ENCODE data around the gene RAI1.
"Not testable (repeated sequence)": the region's sequence is repeated elsewhere in the genome, so short reads cannot be mapped to it uniquely, and the experiment has no call there.

The RAI1 gene

GRCh38 chr17:17666111-17666714, 15.0 kb upstream of the RAI1 start:
- no peak for DNase-seq

GRCh38 chr17:17667231-17667630, 14.0 kb upstream of the RAI1 start:
- DNase-seq, result no peak

DNA sequence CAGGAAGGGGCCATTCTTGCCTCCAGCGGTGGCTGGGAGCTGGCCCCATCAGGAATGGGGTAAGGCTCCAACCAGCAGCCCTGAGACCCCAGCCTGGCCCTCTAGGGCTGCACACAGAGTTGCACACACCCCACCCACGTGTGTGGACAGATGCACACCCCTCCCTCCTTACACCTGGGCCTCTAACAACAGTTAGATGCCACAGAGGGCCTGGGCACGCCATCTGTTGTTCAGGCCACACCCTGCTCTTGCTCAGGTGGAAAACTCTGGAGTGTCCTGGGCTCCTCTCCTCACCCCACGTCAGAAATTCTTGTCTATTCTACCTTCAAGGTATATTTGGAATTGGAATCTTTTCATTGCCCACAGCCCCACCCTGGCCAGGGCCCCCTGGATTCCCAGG, 13.3 kb upstream of the RAI1 start:
- no peak for DNase-seq

GRCh38 chr17:17668358-17668757, 12.9 kb upstream of the RAI1 start:
- no peak for DNase-seq

- DNase-seq, result no peak
These were observed 12.3 kb upstream of the RAI1 start for GRCh38 chr17:17668775-17669579.

GRCh38 chr17:17669580-17670235, 11.6 kb upstream of the RAI1 start:
- DNase-seq, result no peak

- DNase-seq, result no peak
These were observed 10.5 kb upstream of the RAI1 start for GRCh38 chr17:17670701-17671305.

GRCh38 chr17:17671369-17672129, 9.7 kb upstream of the RAI1 start:
- no peak for DNase-seq

- DNase-seq, result no peak
These were observed 8.5 kb upstream of the RAI1 start for GRCh38 chr17:17672453-17673368.

GRCh38 chr17:17675416-17675815, 5.8 kb upstream of the RAI1 start:
- no peak for DNase-seq

GRCh38 chr17:17675925-17676534, 5.2 kb upstream of the RAI1 start:
- DNase-seq, result no peak

DNA sequence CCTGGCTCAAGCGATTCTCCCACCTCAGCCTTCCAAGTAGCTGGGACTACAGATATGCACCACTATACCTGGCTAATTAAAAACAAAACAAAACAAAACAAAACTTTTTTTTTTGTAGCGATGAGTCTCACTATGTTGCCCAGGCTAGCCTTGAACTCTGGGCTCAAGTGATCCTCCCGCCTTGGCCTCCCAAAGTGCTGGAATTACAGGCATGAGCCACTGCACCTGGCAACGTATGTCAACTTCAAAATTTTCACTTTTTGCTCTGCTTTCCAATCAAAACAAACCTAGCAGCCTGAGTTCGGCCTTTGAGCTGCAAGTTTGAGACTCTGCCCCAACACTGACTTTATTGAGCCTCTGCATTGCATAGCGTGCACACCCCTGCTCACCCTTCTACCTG, 4.5 kb upstream of the RAI1 start:
- no peak for DNase-seq

DNA sequence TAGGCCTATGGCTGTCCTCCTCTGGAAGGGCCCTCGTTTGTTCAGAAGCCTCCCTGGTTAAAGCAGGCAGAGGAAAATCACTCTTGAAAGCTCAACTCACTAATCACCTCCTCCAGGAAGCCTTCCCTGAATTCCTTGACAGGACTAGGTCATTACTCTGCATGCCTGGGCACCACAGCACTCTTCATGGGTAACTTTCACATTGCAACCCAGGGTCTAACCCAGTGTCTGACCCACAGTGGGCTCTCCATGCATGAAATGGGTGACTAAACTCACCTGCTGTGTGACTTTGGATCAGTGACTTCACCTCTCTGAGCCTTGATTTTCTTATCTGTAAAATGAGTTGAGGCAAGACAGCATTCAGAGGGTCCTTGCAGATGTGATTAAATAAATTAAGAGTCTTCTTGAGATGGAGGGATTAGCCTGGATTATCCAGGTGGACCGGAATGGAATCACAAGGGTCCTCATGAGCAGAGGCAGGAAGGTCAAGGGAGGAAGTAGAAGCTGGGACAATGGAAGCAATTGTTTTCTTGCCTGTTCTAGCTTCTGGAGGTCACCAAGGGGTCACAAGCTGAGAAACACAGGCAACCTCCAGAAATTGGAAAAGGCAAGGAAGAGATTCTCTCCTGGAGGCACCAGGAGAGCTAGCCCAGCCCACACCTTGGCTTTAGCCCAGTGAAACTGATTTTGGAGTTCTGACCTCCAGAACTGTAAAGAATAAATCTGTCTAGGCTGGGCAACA, 3.8 kb upstream of the RAI1 start:
- DNase-seq, result no peak

GRCh38 chr17:17678063-17678699, 3.1 kb upstream of the RAI1 start:
- not testable (repeated sequence) for DNase-seq

- DNase-seq, result no peak
These were observed 2.0 kb upstream of the RAI1 start for GRCh38 chr17:17679243-17679642.

GRCh38 chr17:17679748-17680147, 1.5 kb upstream of the RAI1 start:
- DNase-seq, result no peak

DNA sequence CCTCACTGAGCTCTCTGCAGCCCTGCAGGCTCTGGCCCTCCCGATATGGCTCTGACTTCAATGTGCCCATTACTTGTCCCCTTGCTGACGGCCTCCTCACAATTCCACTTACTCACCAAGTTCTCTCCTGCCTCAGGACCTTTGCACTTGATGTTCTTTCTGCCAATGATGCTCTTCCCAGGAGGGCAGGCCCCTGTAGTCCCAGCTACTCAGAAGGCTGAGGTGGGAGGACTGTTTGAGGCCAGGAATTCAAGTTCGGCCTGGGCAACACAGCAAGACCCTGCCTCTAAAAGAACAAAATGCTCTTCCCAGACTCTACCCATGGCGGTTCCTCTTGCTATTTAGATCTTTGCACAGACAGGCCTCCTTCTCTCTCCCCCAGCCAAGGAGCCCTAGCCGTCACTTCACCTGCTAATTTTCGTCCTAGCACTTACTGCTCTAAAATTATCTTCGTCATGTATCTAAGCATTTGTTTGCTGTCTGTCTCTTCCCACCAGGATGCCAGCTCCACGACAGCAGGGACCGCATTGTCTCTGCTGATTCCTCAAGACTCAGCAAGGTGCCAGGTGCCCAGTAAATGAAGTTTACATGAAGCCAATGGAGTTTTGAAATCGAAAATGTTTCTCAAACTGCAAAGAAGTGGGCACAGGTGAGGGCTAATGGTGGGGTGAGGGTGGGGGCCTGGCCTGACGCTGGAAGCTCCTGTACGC, 626 bp upstream of the RAI1 start:
- DNase-seq, result no peak

- DNase-seq, result no peak
These were observed 560 bp downstream of the RAI1 start for GRCh38 chr17:17681744-17682292.

GRCh38 chr17:17682293-17682736, 1.1 kb downstream of the RAI1 start:
- no peak for DNase-seq

Measured in NCI-H2107 (cell line).